GM12878 (cell line): ENCODE results near the gene MKRN2. TPM values are rescaled to one million over a fixed set of nuclear protein-coding genes. Genes with fewer than 3 reads are reported as not detected.

Experiments used
- ATAC-seq: fragments of 200-7000 bp; cut with Tn5 transposase; 3 replicates; pipeline ENCODE4 v1.9.1; 2020; ENCODE audit warnings: mild to moderate bottlenecking, moderate library complexity
- BruUV-seq: library from RNA; stranded (reverse); fragments of 400-500 nt; replicated peaks from 2 replicates; lab custom pipeline; 2021; lab: Mats Ljungman, UMichigan
- CTCF ChIA-PET: fragments of 300-600 bp; sonication (Branson Sonifier 250); formaldehyde crosslinking; extraction: SDS; loops from one replicate; lab custom pipeline; 2021; ENCODE audit warnings: inconsistent platforms; lab: Yijun Ruan, JAX
- POLR2A ChIA-PET: fragments of 350-600 bp; formaldehyde crosslinking; extraction: SDS; loops from one replicate; lab custom pipeline; 2021; ENCODE audit warnings: inconsistent platforms; lab: Charles Lee
- RAD21 ChIA-PET: fragments of 300-600 bp; sonication (Branson Sonifier 250); formaldehyde crosslinking; loops from one replicate; lab custom pipeline; 2023; ENCODE audit warnings: antibody characterized with exemption; ENCODE audit not compliant: unreplicated experiment; lab: Charles Lee
- SMC1A ChIA-PET: fragments of 300-600 bp; sonication (Branson Sonifier 250); formaldehyde crosslinking; loops from one replicate; lab custom pipeline; 2023; ENCODE audit not compliant: unreplicated experiment, uncharacterized antibody; lab: Charles Lee
- DNase-seq: peaks from one replicate; pipeline ENCODE4 v3.0.0-alpha.2; 2011; ENCODE audit warnings: low read depth, low spot score
- FAIRE-seq: peaks from 3 replicates; lab custom pipeline; 2011; peaks lifted over from hg19 to GRCh38; lab: Jason Lieb, UNC
- H2AFZ ChIP-seq: 2 replicates; pipeline ENCODE4 v1.6.0; 2011; ENCODE audit warnings: low read depth, low read length, control low read depth; ENCODE audit not compliant: control insufficient read depth
- H3K27ac ChIP-seq: 2 replicates; pipeline ENCODE4 v1.5.1; 2011; ENCODE audit warnings: control low read depth; ENCODE audit not compliant: control insufficient read depth, insufficient read depth
- H3K27me3 ChIP-seq, 2 experiments: replicated peaks in 1 of 2; 2 replicates each; pipeline versions ENCODE4 v1.6.0 to v1.6.1; 2011; ENCODE audit warnings: low read length in 1 of 2; ENCODE audit not compliant: control insufficient read depth in 2 of 2, insufficient read depth in 2 of 2
- H3K36me3 ChIP-seq, 2 experiments: 2 replicates each; pipeline ENCODE4 v1.5.1; 2011; ENCODE audit warnings: low read length in 1 of 2; ENCODE audit not compliant: control insufficient read depth in 2 of 2, insufficient read depth in 2 of 2
- H3K4me1 ChIP-seq: 2 replicates; pipeline ENCODE4 v1.6.1; 2011; ENCODE audit warnings: mild to moderate bottlenecking, low read length, moderate library complexity, mixed read lengths; ENCODE audit not compliant: control insufficient read depth, insufficient read depth
- H3K4me2 ChIP-seq: 2 replicates; pipeline ENCODE4 v1.6.0; 2011; ENCODE audit warnings: control low read depth; ENCODE audit not compliant: control insufficient read depth, insufficient read depth
- H3K4me3 ChIP-seq: fragments of 200-600 bp; sonication (generic); 2 replicates; pipeline ENCODE4 v1.5.1; 2016
- H3K79me2 ChIP-seq: 2 replicates; pipeline ENCODE4 v1.6.0; 2011; ENCODE audit warnings: low read length; ENCODE audit not compliant: control insufficient read depth, insufficient read depth
- H3K9ac ChIP-seq: 2 replicates; pipeline ENCODE4 v1.8.0; 2011; ENCODE audit warnings: low read length, control low read depth, mixed read lengths; ENCODE audit not compliant: control insufficient read depth, insufficient read depth
- H3K9me3 ChIP-seq: replicated peaks from 3 replicates; pipeline ENCODE4 v1.5.1; 2011; ENCODE audit warnings: mild to moderate bottlenecking, low read length; ENCODE audit not compliant: control insufficient read depth, insufficient read depth
- H4K20me1 ChIP-seq: 2 replicates; pipeline ENCODE4 v1.6.0; 2011; ENCODE audit not compliant: control insufficient read depth, insufficient read depth
- HDGF ChIP-seq: fragments of 450-650 bp; IDR thresholded peaks from 2 replicates; pipeline ENCODE4 v1.6.1; 2016; ENCODE audit warnings: antibody characterized with exemption
- MTA2 ChIP-seq: fragments of 450-650 bp; IDR thresholded peaks from 2 replicates; pipeline ENCODE4 v1.6.1; 2016; ENCODE audit warnings: low read depth, mild to moderate bottlenecking, moderate library complexity
- RUNX3 ChIP-seq: IDR thresholded peaks from 2 replicates; pipeline ENCODE4 v1.6.1; 2012; ENCODE audit warnings: low read length, inconsistent platforms
- STAT3 ChIP-seq: IDR thresholded peaks from 2 replicates; pipeline ENCODE4 v1.6.1; 2011; ENCODE audit warnings: low read depth, low read length, improper control_type of control experiment
- WGBS: methylation state at CpG from one replicate; pipeline ENCODE4 v1.1.6; 2016; ENCODE audit warnings: low lambda C conversion rate; ENCODE audit not compliant: insufficient replicate concordance, insufficient coverage; ENCODE audit errors: missing lambda C conversion rate; 5-methylcytosine and 5-hydroxymethylcytosine counted together
- in situ Hi-C: fragments of 300-500 bp; cut with MboI; formaldehyde crosslinking; loops from 9 replicates; pipeline ENCODE4 v1.14.3; 2018; ENCODE audit warnings: mixed read lengths
- intact Hi-C: fragments of 100-400 bp; cut with micrococcal nuclease; formaldehyde crosslinking; loops from one replicate; pipeline ENCODE4 v1.14.2; 2022; ENCODE audit not compliant: unreplicated experiment
- polyA plus RNA-seq, 11 experiments: library from polyadenylated mRNA; depleted of rRNA in 4 of 11; unstranded in 6 of 11; stranded (reverse) in 5 of 11; fragments of >200 nt; fragmentation: Nextera tagmentation in 4 of 11; fragmentation: Illumina TruSeq in 1 of 11; extraction: Ambion mirVana in 4 of 11; extraction: Trizol in 1 of 11; gene quantifications; 1 replicate in 1 of 11; 2 replicates in 10 of 11; pipeline versions ENCODE4 v1.2.1 to v1.2.3, GENCODE V29; 2011 to 2016; ENCODE audit warnings: inconsistent platforms in 2 of 11, missing spikeins in 2 of 11, low read depth in 1 of 11
- total RNA-seq, 4 experiments: library from RNA; depleted of rRNA in 3 of 4; stranded (reverse); fragments of >200 nt in 3 of 4; fragmentation: Illumina TruSeq in 1 of 4; extraction: Trizol in 1 of 4; gene quantifications; 2 replicates each; pipeline versions ENCODE4 v1.2.1 to v1.2.3, GENCODE V29; 2013 to 2021
- TF ChIP-seq, protein P1 (sequence below): fragments of 150-350 bp; IDR thresholded peaks from 2 replicates; pipeline ENCODE4 v1.6.1; 2014; ENCODE audit warnings: mild to moderate bottlenecking, low read depth, low read length

The MKRN2 gene
- total and polyA plus RNA-seq, 10 of the 15 experiments (the other 5 are each of a cell fraction or from before 2014, with no cell fraction given), result 15.4 to 40.7 (median 34.4) TPM

DNA sequence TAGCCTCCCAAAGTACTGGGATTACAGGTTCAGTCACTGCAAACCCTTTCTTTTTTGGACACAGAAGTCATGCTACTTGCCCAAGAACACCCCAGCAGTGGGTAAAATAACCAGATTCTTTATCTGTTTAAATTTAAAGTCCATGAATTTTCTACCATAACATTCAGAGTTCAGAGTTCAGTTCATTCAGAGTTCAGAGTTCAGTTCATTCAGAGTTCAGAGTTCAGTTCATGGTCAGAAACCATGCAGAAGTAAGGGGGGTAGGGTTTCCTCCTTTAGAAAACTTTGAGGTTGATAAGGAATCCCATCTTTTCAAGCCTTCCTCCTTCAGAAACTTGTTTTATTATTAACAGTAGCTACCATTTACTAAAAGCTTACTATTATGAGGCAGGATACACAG is 63.8 kb downstream of the MKRN2 start (continued):
- TF ChIP-seq, protein P1, sequence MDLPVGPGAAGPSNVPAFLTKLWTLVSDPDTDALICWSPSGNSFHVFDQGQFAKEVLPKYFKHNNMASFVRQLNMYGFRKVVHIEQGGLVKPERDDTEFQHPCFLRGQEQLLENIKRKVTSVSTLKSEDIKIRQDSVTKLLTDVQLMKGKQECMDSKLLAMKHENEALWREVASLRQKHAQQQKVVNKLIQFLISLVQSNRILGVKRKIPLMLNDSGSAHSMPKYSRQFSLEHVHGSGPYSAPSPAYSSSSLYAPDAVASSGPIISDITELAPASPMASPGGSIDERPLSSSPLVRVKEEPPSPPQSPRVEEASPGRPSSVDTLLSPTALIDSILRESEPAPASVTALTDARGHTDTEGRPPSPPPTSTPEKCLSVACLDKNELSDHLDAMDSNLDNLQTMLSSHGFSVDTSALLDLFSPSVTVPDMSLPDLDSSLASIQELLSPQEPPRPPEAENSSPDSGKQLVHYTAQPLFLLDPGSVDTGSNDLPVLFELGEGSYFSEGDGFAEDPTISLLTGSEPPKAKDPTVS, result no peak
- TF ChIP-seq, all 136 proteins: peak for 0

- H3K27me3 ChIP-seq, result no peaks in the 10 kb centered on the region
- peak; percentile 70 for FAIRE-seq
- CTCF ChIA-PET, result interaction anchor here (0.7 kb wide), 1 partner anchor 25 kb away, joined by 3 read pairs; no protein-coding TSS in a partner anchor
Measured at GRCh38 chr3:12622335-12622734, 65.4 kb downstream of the MKRN2 start.

More at GRCh38 chr3:12622335-12622734, 65.4 kb downstream of the MKRN2 start:
- H3K9me3 ChIP-seq, result no peaks in the 10 kb centered on the region
- ChIA-PET SMC1A (interaction anchor here (0.9 to 4.2 kb wide), 4 partner anchors 11 to 42 kb away, joined by 3 to 35 read pairs (median 4); partner anchors contain the start of gene RAF1), RAD21 (interaction anchor here (1.0 kb wide), 1 partner anchor 25 kb away, joined by 3 read pairs; no protein-coding TSS in a partner anchor), POLR2A (interaction anchor here (0.6 kb wide), 1 partner anchor 13 kb away, joined by 6 read pairs; no protein-coding TSS in a partner anchor)
- ATAC-seq (peak; percentile 27; the same call in 2 of the 3 replicates), DNase-seq (peak; percentile 37)
- peaks cover 65% of the 10 kb centered on the region for H3K79me2 ChIP-seq
- peak overlapping the region; percentile 2 for H3K4me2 ChIP-seq
- no peak for TF ChIP-seq STAT3
- TF ChIP-seq MTA2, result 0 out of 2 replicates have a peak, but pooled peaks have one; percentile 10
- no peak for TF ChIP-seq HDGF
- peak; percentile 41 for TF ChIP-seq RUNX3
- peaks cover 0 to under 1% of the 10 kb centered on the region in 2 experiments; a peak in 3 of 4 replicates for H3K36me3 ChIP-seq
- WGBS, result 45% methylated on average over 4 of the region's 4 CpGs
- intact Hi-C loops (no loop called here), in situ Hi-C loops (no loop called here)
- H2AFZ ChIP-seq, result no peak overlapping the region
- no peak overlapping the region for H3K9ac ChIP-seq
- no TSS peak for BruUV-seq
- H3K4me1 ChIP-seq, result peaks cover 20% of the 10 kb centered on the region
- no peak overlapping the region for H3K4me3 ChIP-seq
- H4K20me1 ChIP-seq, result no peaks in the 10 kb centered on the region
- peak overlapping the region; percentile 40; the same call in 1 of the 2 replicates for H3K27ac ChIP-seq
